Measurements from ENCODE around the gene AP2A2. TPM values are rescaled to one million over a fixed set of nuclear protein-coding genes. Genes with fewer than 3 reads are reported as not detected.

Gene AP2A2
- total RNA-seq, 1 experiment from 2014 or later = 29.6 TPM

DNA sequence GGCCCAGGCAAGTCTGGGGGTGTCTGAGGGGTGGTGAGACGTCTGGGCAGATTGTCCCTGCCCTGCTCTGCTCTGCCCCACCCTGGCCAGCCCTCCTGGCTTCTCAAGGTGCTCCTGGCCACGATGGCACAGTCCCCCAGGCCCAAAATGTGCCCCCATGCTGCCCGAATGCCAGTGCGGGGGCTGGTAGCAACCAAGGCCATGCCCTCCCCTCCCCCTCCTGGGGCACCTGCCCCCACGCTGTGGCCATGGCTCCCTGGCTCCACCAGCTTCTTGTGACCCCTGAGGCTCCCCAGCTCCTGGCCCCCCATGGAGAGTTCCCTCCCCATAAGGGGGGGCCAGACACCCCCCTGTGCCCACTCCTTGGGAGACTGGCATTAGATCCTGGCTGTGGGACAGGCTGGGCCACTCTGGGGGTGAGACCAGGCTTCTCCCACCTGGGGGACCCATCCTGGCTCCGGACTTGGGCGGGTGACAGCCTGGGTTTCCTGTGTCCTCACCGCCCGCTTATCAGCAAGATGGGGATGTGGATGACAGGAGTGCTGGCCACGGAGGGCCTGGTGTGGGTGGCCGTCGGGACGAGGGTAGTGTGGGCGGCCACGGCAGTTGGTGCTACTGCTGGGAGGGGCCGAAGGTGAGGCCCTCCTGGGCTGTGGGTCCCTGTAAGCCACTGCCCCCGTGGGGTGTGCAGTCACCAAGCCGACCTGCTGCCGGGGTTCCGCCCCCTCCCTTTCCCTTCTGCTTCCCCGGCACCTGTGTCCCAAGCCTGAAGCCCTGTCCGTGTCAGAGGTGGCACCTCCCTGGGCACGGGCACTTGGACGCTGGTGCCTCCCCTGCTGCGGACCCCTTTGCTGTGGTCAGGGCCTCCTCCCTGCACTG, 126.7 kb downstream of the AP2A2 start:
- Histone ChIP-seq H4K20me1 (ENCODE audit: low read length) (no peaks in the 10 kb centered on the region), H3K4me3 (ENCODE audit: low read length) (no peak overlapping the region), H3K27me3 (ENCODE audit: low read length) (no peaks in the 10 kb centered on the region), H3K4me2 (ENCODE audit: low read length) (peak overlapping the region; percentile 88; the same call in 1 of the 2 replicates), H2AFZ (ENCODE audit: low read length) (no peak overlapping the region), H3K9me3 (ENCODE audit: low read length) (no peaks in the 10 kb centered on the region), H3K27ac (ENCODE audit: low read length) (peak overlapping the region; percentile 99), H3K79me2 (ENCODE audit: low read length) (no peaks in the 10 kb centered on the region), H3K4me1 (ENCODE audit: insufficient read depth, low read length) (peaks cover 40% of the 10 kb centered on the region), H3K36me3 (ENCODE audit: low read depth, low read length) (no peaks in the 10 kb centered on the region), H3K9ac (ENCODE audit: low read length) (peak overlapping the region; percentile 99), H3K9me2 (replicated peaks; ENCODE audit: low read length) (no peaks in the 10 kb centered on the region), H3F3A (ENCODE audit: low read length, unreplicated experiment) (no peaks in the 10 kb centered on the region)
- intact Hi-C loops (cut with micrococcal nuclease) = loop anchor here (5.0 kb wide), 1 partner anchor 210 kb away; the partner anchor contains the start of genes POLR2L and TSPAN4
- no peak for DNase-seq
- POLR2A ChIA-PET (ENCODE audit: unreplicated experiment) = interaction anchor here (0.5 to 0.6 kb wide), 2 partner anchors 125 to 128 kb away, joined by 4 to 5 read pairs; no protein-coding TSS in a partner anchor
- CTCF ChIA-PET = interaction anchor here (0.6 to 0.9 kb wide), 2 partner anchors 41 to 182 kb away, joined by 3 to 5 read pairs; no protein-coding TSS in a partner anchor
- TF ChIP-seq, protein P1, sequence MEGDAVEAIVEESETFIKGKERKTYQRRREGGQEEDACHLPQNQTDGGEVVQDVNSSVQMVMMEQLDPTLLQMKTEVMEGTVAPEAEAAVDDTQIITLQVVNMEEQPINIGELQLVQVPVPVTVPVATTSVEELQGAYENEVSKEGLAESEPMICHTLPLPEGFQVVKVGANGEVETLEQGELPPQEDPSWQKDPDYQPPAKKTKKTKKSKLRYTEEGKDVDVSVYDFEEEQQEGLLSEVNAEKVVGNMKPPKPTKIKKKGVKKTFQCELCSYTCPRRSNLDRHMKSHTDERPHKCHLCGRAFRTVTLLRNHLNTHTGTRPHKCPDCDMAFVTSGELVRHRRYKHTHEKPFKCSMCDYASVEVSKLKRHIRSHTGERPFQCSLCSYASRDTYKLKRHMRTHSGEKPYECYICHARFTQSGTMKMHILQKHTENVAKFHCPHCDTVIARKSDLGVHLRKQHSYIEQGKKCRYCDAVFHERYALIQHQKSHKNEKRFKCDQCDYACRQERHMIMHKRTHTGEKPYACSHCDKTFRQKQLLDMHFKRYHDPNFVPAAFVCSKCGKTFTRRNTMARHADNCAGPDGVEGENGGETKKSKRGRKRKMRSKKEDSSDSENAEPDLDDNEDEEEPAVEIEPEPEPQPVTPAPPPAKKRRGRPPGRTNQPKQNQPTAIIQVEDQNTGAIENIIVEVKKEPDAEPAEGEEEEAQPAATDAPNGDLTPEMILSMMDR (conservative IDR thresholded peaks at IDR 0.05; ENCODE audit: low read depth, low read length) = no peak
- TF ChIP-seq EZH2 (IDR thresholded peaks at IDR 0.05; ENCODE audit: low read length, unreplicated experiment) = no peak
- TF ChIP-seq EZH2phosphoT487 (IDR thresholded peaks at IDR 0.05; ENCODE audit: borderline replicate concordance, low read length) = no peak
- ATAC-seq = no peak
- no TSS peak for BruUV-seq (replicated peaks)

DNA sequence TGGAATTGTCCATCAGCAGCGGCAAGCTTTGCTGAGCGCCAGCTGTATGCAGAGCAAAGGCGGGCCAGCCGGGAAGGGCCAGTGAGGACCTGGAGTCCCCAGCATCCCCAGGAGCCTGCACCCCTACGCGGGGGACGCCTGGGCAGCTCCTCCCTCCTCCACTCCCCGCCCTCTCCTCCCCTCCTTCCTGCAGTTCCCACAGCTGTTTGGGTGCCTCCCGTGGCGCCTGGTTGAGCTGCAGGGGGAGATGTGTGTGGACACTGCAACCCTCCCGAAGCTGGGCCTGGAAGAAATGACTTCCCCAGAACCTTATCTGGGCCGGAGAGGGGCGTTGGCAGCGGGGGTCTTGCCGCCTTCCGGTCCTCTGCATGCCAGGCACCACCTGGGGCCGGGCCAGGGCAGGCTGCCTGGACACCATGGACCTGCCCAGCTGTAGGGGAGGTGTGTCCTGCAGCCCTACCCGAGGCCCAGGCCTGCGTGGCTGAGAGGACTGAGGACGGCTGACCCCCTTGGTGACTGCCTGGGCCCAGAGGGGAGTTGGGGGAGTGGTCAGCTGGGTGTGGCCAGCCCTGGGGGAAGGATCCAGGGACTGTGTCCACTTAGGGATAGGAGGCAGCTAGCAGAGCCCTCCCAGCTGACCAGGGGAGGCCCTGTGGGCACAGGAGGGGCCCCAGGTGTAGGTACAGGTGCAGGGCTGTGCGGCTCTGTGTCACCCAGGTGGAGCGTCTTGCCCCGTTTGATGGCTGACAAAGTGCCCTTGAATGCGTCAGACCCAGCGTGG, 127.6 kb downstream of the AP2A2 start:
- peak overlapping the region; percentile 99 for H3K9ac ChIP-seq (ENCODE audit: low read length)
- H3K36me3 ChIP-seq (ENCODE audit: low read depth, low read length) = no peaks in the 10 kb centered on the region
- TF ChIP-seq EZH2phosphoT487 (IDR thresholded peaks at IDR 0.05; ENCODE audit: borderline replicate concordance, low read length) (no peak), EZH2 (IDR thresholded peaks at IDR 0.05; ENCODE audit: low read length, unreplicated experiment) (no peak)
- TF ChIP-seq, protein P1 (conservative IDR thresholded peaks at IDR 0.05; ENCODE audit: low read depth, low read length) = no peak; the same call in 1 of the 2 replicates
- no peaks in the 10 kb centered on the region for H3K9me2 ChIP-seq (replicated peaks; ENCODE audit: low read length)
- ATAC-seq (peak; percentile 46), DNase-seq (peak; percentile 27)
- intact Hi-C loops (cut with micrococcal nuclease) = loop anchor here (5.0 kb wide), 1 partner anchor 211 kb away; the partner anchor contains the start of genes POLR2L and TSPAN4
- CTCF ChIA-PET = interaction anchor here (0.6 to 0.7 kb wide), 4 partner anchors 11 to 186 kb away, joined by 3 to 8 read pairs (median 4); no protein-coding TSS in a partner anchor
- peak overlapping the region; percentile 99 for H3K27ac ChIP-seq (ENCODE audit: low read length)
- H3K27me3 ChIP-seq (ENCODE audit: low read length) = no peaks in the 10 kb centered on the region
- H4K20me1 ChIP-seq (ENCODE audit: low read length) = no peaks in the 10 kb centered on the region
- no peaks in the 10 kb centered on the region for H3F3A ChIP-seq (ENCODE audit: low read length, unreplicated experiment)
- POLR2A ChIA-PET (ENCODE audit: unreplicated experiment) = interaction anchor here (0.5 to 1.7 kb wide), 4 partner anchors 20 to 143 kb away, joined by 4 to 18 read pairs (median 5); partner anchors contain the start of gene CHID1
- H3K4me1 ChIP-seq (ENCODE audit: insufficient read depth, low read length) = peaks cover 40% of the 10 kb centered on the region
- H3K79me2 ChIP-seq (ENCODE audit: low read length) = no peaks in the 10 kb centered on the region
- peak overlapping the region; percentile 61 for H3K4me3 ChIP-seq (ENCODE audit: low read length)
- H3K4me2 ChIP-seq (ENCODE audit: low read length) = peak overlapping the region; percentile 88
- BruUV-seq (replicated peaks) = no TSS peak
- H3K9me3 ChIP-seq (ENCODE audit: low read length) = no peaks in the 10 kb centered on the region
- H2AFZ ChIP-seq (ENCODE audit: low read length) = no peak overlapping the region

Measured in PC-3 (cell line).